ENCODE results near the gene KAZALD1.

KAZALD1 gene

GRCh38 chr10:101063548-101064414, 2.0 kb downstream of the KAZALD1 start:
- Histone ChIP-seq H3K4me1 (ENCODE audit: control insufficient read depth, insufficient read depth, low read depth, low read length) (peaks cover 41% of the 10 kb centered on the region), H2BK120ac (ENCODE audit: low read depth, low read length) (no peak overlapping the region), H3K4ac (ENCODE audit: low read depth in 1 of 2, low read length in 2 of 2) (no peak overlapping the region), H3K27me3 (ENCODE audit: control insufficient read depth in 1 of 2, insufficient read depth in 1 of 2, low read length in 2 of 2) (peaks cover 0 to 16% of the 10 kb centered on the region in 2 experiments), H4K8ac (ENCODE audit: low read length) (peak overlapping the region; percentile 59), H3K18ac (ENCODE audit: low read depth in 1 of 2, low read length in 2 of 2) (peak overlapping the region in 1 of 2 experiments; percentile 91), H2AFZ (ENCODE audit: low read depth, low read length) (no peak overlapping the region), H3K4me3 (ENCODE audit: insufficient read depth in 1 of 2, low read depth in 1 of 2, low read length in 2 of 2) (peak overlapping the region in 1 of 2 experiments; percentile 90), H3K14ac (ENCODE audit: low read length in 2 of 2) (peak overlapping the region in 1 of 2 experiments; percentile 49), H3K9me3 (ENCODE audit: control insufficient read depth, low read length) (no peaks in the 10 kb centered on the region), H2AK5ac (ENCODE audit: low read length, severe bottlenecking) (no peak overlapping the region), H3K23ac (ENCODE audit: low read length in 2 of 2) (no peak overlapping the region), H3K9ac (ENCODE audit: low read length) (peak overlapping the region; percentile 97), H2BK15ac (ENCODE audit: low read depth, poor library complexity, severe bottlenecking) (no peak overlapping the region), H3K27ac (ENCODE audit: low read length, poor library complexity, severe bottlenecking) (no peak overlapping the region), H2BK12ac (ENCODE audit: low read length in 2 of 2) (peak overlapping the region; percentile 33 to 50), H3K36me3 (ENCODE audit: control insufficient read depth in 1 of 2, insufficient read depth in 2 of 2, low read depth in 1 of 2, low read length in 2 of 2) (no peaks in the 10 kb centered on the region), H3K79me1 (replicated peaks; ENCODE audit: low read length, poor library complexity, severe bottlenecking) (peaks cover 6% of the 10 kb centered on the region), H2BK5ac (ENCODE audit: low read depth, low read length, poor library complexity, severe bottlenecking) (no peak overlapping the region), H4K91ac (ENCODE audit: low read length) (no peak overlapping the region), H3K4me2 (ENCODE audit: low read length, poor library complexity, severe bottlenecking) (peak overlapping the region; percentile 11)
- DNase-seq, result no peak
- WGBS, result 35% methylated on average over 15 of the region's 15 CpGs

DNA sequence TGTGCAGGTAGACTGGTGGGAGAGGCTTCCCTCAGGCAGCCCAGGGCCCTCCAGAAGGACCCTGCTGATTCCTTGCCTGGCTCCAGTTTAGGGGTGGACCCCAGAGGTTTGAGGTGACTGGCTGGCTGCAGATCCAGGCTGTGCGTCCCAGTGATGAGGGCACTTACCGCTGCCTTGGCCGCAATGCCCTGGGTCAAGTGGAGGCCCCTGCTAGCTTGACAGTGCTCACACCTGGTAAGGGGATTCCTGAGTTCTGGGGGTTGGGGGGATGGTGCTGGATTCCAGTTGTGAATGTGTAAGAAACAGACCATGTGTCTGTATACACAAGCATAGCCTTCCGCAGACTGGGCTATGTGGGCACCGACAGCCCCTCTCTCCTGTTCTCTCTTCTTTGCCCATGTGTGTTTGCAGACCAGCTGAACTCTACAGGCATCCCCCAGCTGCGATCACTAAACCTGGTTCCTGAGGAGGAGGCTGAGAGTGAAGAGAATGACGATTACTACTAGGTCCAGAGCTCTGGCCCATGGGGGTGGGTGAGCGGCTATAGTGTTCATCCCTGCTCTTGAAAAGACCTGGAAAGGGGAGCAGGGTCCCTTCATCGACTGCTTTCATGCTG, 2.7 kb downstream of the KAZALD1 start:
- peaks cover 6% of the 10 kb centered on the region for H3K79me1 ChIP-seq (replicated peaks; ENCODE audit: low read length, poor library complexity, severe bottlenecking)
- H3K4me3 ChIP-seq (ENCODE audit: insufficient read depth in 1 of 2, low read depth in 1 of 2, low read length in 2 of 2), result no peak overlapping the region
- no peak overlapping the region for H3K4me2 ChIP-seq (ENCODE audit: low read length, poor library complexity, severe bottlenecking)
- H2BK15ac ChIP-seq (ENCODE audit: low read depth, poor library complexity, severe bottlenecking), result no peak overlapping the region
- H2AK5ac ChIP-seq (ENCODE audit: low read length, severe bottlenecking), result no peak overlapping the region
- H2AFZ ChIP-seq (ENCODE audit: low read depth, low read length), result no peak overlapping the region
- DNase-seq, result no peak
- H2BK120ac ChIP-seq (ENCODE audit: low read depth, low read length), result no peak overlapping the region
- no peak overlapping the region for H3K4ac ChIP-seq (ENCODE audit: low read depth in 1 of 2, low read length in 2 of 2)
- no peak overlapping the region for H3K14ac ChIP-seq (ENCODE audit: low read length in 2 of 2)
- no peaks in the 10 kb centered on the region for H3K9me3 ChIP-seq (ENCODE audit: control insufficient read depth, low read length)
- H4K8ac ChIP-seq (ENCODE audit: low read length), result no peak overlapping the region
- peaks cover 0 to 16% of the 10 kb centered on the region in 2 experiments for H3K27me3 ChIP-seq (ENCODE audit: control insufficient read depth in 1 of 2, insufficient read depth in 1 of 2, low read length in 2 of 2)
- no peak overlapping the region for H2BK5ac ChIP-seq (ENCODE audit: low read depth, low read length, poor library complexity, severe bottlenecking)
- WGBS, result 87% methylated on average over 7 of the region's 9 CpGs
- no peak overlapping the region for H3K27ac ChIP-seq (ENCODE audit: low read length, poor library complexity, severe bottlenecking)
- no peak overlapping the region for H3K18ac ChIP-seq (ENCODE audit: low read depth in 1 of 2, low read length in 2 of 2)
- H3K4me1 ChIP-seq (ENCODE audit: control insufficient read depth, insufficient read depth, low read depth, low read length), result peaks cover 41% of the 10 kb centered on the region
- H3K9ac ChIP-seq (ENCODE audit: low read length), result no peak overlapping the region
- H2BK12ac ChIP-seq (ENCODE audit: low read length in 2 of 2), result peak overlapping the region in 1 of 2 experiments; percentile 7
- no peak overlapping the region for H3K23ac ChIP-seq (ENCODE audit: low read length in 2 of 2)
- no peak overlapping the region for H4K91ac ChIP-seq (ENCODE audit: low read length)
- no peaks in the 10 kb centered on the region for H3K36me3 ChIP-seq (ENCODE audit: control insufficient read depth in 1 of 2, insufficient read depth in 2 of 2, low read depth in 1 of 2, low read length in 2 of 2)

- no peaks in the 10 kb centered on the region for H3K9me3 ChIP-seq (ENCODE audit: control insufficient read depth, low read length)
- peak overlapping the region; percentile 74 for H3K9ac ChIP-seq (ENCODE audit: low read length)
- peak overlapping the region in 1 of 2 experiments; percentile 66 for H2BK12ac ChIP-seq (ENCODE audit: low read length in 2 of 2)
- no peak overlapping the region for H3K27ac ChIP-seq (ENCODE audit: low read length, poor library complexity, severe bottlenecking)
- no peak overlapping the region for H3K23ac ChIP-seq (ENCODE audit: low read length in 2 of 2)
- no peak overlapping the region for H2AFZ ChIP-seq (ENCODE audit: low read depth, low read length)
- H3K27me3 ChIP-seq (ENCODE audit: control insufficient read depth in 1 of 2, insufficient read depth in 1 of 2, low read length in 2 of 2), result peaks cover 0 to 21% of the 10 kb centered on the region in 2 experiments
- peaks cover 4% of the 10 kb centered on the region for H3K79me1 ChIP-seq (replicated peaks; ENCODE audit: low read length, poor library complexity, severe bottlenecking)
- H3K4me2 ChIP-seq (ENCODE audit: low read length, poor library complexity, severe bottlenecking), result peak overlapping the region; percentile 73
- 63% methylated on average over 2 of the region's 3 CpGs for WGBS
- peak overlapping the region in 1 of 2 experiments; percentile 49 for H3K4ac ChIP-seq (ENCODE audit: low read depth in 1 of 2, low read length in 2 of 2)
- no peak overlapping the region for H2BK5ac ChIP-seq (ENCODE audit: low read depth, low read length, poor library complexity, severe bottlenecking)
- H3K18ac ChIP-seq (ENCODE audit: low read depth in 1 of 2, low read length in 2 of 2), result peak overlapping the region; percentile 5 to 25
- no peak overlapping the region for H2BK120ac ChIP-seq (ENCODE audit: low read depth, low read length)
- H3K14ac ChIP-seq (ENCODE audit: low read length in 2 of 2), result no peak overlapping the region
- peak; percentile 27 for DNase-seq
- no peaks in the 10 kb centered on the region for H3K36me3 ChIP-seq (ENCODE audit: control insufficient read depth in 1 of 2, insufficient read depth in 2 of 2, low read depth in 1 of 2, low read length in 2 of 2)
- H4K91ac ChIP-seq (ENCODE audit: low read length), result no peak overlapping the region
- peak overlapping the region in 1 of 2 experiments; percentile 77 for H3K4me3 ChIP-seq (ENCODE audit: insufficient read depth in 1 of 2, low read depth in 1 of 2, low read length in 2 of 2)
- no peak overlapping the region for H2BK15ac ChIP-seq (ENCODE audit: low read depth, poor library complexity, severe bottlenecking)
- H2AK5ac ChIP-seq (ENCODE audit: low read length, severe bottlenecking), result no peak overlapping the region
- H4K8ac ChIP-seq (ENCODE audit: low read length), result no peak overlapping the region
- H3K4me1 ChIP-seq (ENCODE audit: control insufficient read depth, insufficient read depth, low read depth, low read length), result peaks cover 41% of the 10 kb centered on the region
Measured at GRCh38 chr10:101065481-101066145, 3.8 kb downstream of the KAZALD1 start.

Data from mesenchymal stem cell (in vitro differentiated cells and primary cell).